Forelimb muscle (tissue), 1 donor: ENCODE results near the gene PMAIP1. TPM values are rescaled to one million over a fixed set of nuclear protein-coding genes. Genes with fewer than 3 reads are reported as not detected.

ENCODE experiments used
- polyA plus RNA-seq: library from polyadenylated mRNA; unstranded; fragments of 120-200 nt; gene quantifications from one replicate; pipeline ENCODE4 v1.2.1, GENCODE V29; 2013; ENCODE audit not compliant: insufficient read length

PMAIP1 gene
- polyA plus RNA-seq, 1 donor, result 53.9 TPM

Other genes with a start within 250 kb of the PMAIP1 start
- 3.3 TPM for gene CCBE1, start 202.6 kb upstream of the PMAIP1 start, polyA plus RNA-seq